Caco-2 (cell line): ENCODE measurements around the gene TMPRSS11A. TPM values are rescaled to one million over a fixed set of nuclear protein-coding genes. Genes with fewer than 3 reads are reported as not detected.

ENCODE experiments used
- BruUV-seq: library from RNA; stranded (reverse); fragments of 400-500 nt; replicated peaks from 2 replicates; lab custom pipeline; 2021; lab: Mats Ljungman, UMichigan
- CTCF ChIA-PET: fragments of 300-600 bp; sonication (Branson Sonifier 250); formaldehyde crosslinking; loops from one replicate; lab custom pipeline; 2022; ENCODE audit warnings: antibody characterized with exemption; lab: Charles Lee
- POLR2A ChIA-PET: fragments of 300-600 bp; sonication (Branson Sonifier 250); formaldehyde crosslinking; loops from one replicate; lab custom pipeline; 2022; ENCODE audit warnings: antibody characterized with exemption; lab: Charles Lee
- DNase-seq, 2 experiments: peaks; one replicate each; pipeline versions ENCODE4 v3.0.0 to v3.0.0-alpha.2; 2020 to 2022
- H3K27me3 ChIP-seq: replicated peaks from 2 replicates; pipeline ENCODE4 v1.6.0; 2011; ENCODE audit warnings: low read length; ENCODE audit not compliant: control insufficient read depth, insufficient read depth
- H3K36me3 ChIP-seq: 2 replicates; pipeline ENCODE4 v1.5.1; 2011; ENCODE audit warnings: low read length; ENCODE audit not compliant: control insufficient read depth, insufficient read depth
- H3K4me1 ChIP-seq: fragments of 250-450 bp; sonication (Bioruptor Pico); 2 replicates; pipeline ENCODE4 v1.5.1; 2020; ENCODE audit warnings: mild to moderate bottlenecking
- H3K4me3 ChIP-seq: 2 replicates; pipeline ENCODE4 v1.5.1; 2011; ENCODE audit warnings: low read depth, mild to moderate bottlenecking, control low read depth, low read length
- H3K9me3 ChIP-seq: fragments of 250-450 bp; sonication (Bioruptor Pico); 2 replicates; pipeline ENCODE4 v1.5.1; 2020; ENCODE audit warnings: mild to moderate bottlenecking, moderate library complexity
- H3K27ac Mint-ChIP-seq: one replicate; pipeline ENCODE4 v1.8.0; 2022; ENCODE audit warnings: mixed read lengths; ENCODE audit not compliant: unreplicated experiment
- H3K27me3 Mint-ChIP-seq: one replicate; pipeline ENCODE4 v1.8.0; 2022; ENCODE audit warnings: mixed read lengths; ENCODE audit not compliant: insufficient read depth, unreplicated experiment
- H3K36me3 Mint-ChIP-seq: one replicate; pipeline ENCODE4 v1.8.0; 2022; ENCODE audit warnings: mild to moderate bottlenecking, mixed read lengths; ENCODE audit not compliant: insufficient read depth, unreplicated experiment
- H3K4me1 Mint-ChIP-seq: one replicate; pipeline ENCODE4 v1.8.0; 2022; ENCODE audit warnings: low read depth, mixed read lengths; ENCODE audit not compliant: unreplicated experiment
- H3K4me3 Mint-ChIP-seq: one replicate; pipeline ENCODE4 v1.8.0; 2022; ENCODE audit warnings: mild to moderate bottlenecking, moderate library complexity, mixed read lengths; ENCODE audit not compliant: unreplicated experiment
- H3K9me3 Mint-ChIP-seq: one replicate; pipeline ENCODE4 v1.8.0; 2022; ENCODE audit warnings: mixed read lengths; ENCODE audit not compliant: unreplicated experiment
- CTCF ChIP-seq, 2 experiments: fragments of 200-600 bp in 1 of 2; IDR thresholded peaks; 1 replicate in 1 of 2; 2 replicates in 1 of 2; pipeline versions ENCODE4 v1.5.1 to v1.8.0; 2011 to 2022; ENCODE audit warnings: antibody characterized with exemption in 1 of 2, control low read depth in 1 of 2, inconsistent platforms in 1 of 2, low read depth in 1 of 2, low read length in 1 of 2, mild to moderate bottlenecking in 1 of 2, moderate library complexity in 1 of 2; ENCODE audit not compliant: insufficient read depth in 1 of 2, severe bottlenecking in 1 of 2, unreplicated experiment in 1 of 2
- intact Hi-C: fragments of 100-400 bp; cut with micrococcal nuclease; formaldehyde crosslinking; loops from one replicate; pipeline ENCODE4 v1.10.0; 2022; ENCODE audit not compliant: unreplicated experiment
- total RNA-seq: library from RNA; stranded (reverse); gene quantifications from 2 replicates; pipeline ENCODE4 v1.2.3, GENCODE V29; 2022

TMPRSS11A gene
- total RNA-seq, 1 experiment from 2014 or later, result not detected

- ChIA-PET POLR2A (no interaction called here), CTCF (no interaction called here)
- BruUV-seq, result no TSS peak
- H3K9me3 ChIP-seq, result no peaks in the 10 kb centered on the region
- Mint-ChIP-seq H3K4me1 (no peaks in the 10 kb centered on the region), H3K9me3 (peaks cover 3% of the 10 kb centered on the region), H3K27me3 (no peaks in the 10 kb centered on the region), H3K4me3 (no peak overlapping the region), H3K27ac (no peak overlapping the region), H3K36me3 (no peaks in the 10 kb centered on the region)
- H3K4me3 ChIP-seq, result no peak overlapping the region
- no peak for TF ChIP-seq CTCF (IDR thresholded peaks at IDR 0.05; ENCODE audit: insufficient read depth in 1 of 2, low read depth in 1 of 2, low read length in 1 of 2, severe bottlenecking in 1 of 2, unreplicated experiment in 1 of 2)
- intact Hi-C loops, result no loop called here
- H3K27me3 ChIP-seq, result no peaks in the 10 kb centered on the region
- no peaks in the 10 kb centered on the region for H3K4me1 ChIP-seq
- no peak for DNase-seq
- no peaks in the 10 kb centered on the region for H3K36me3 ChIP-seq
These were observed 17.2 kb upstream of the TMPRSS11A start for GRCh38 chr4:67980512-67980911.

- H3K4me1 ChIP-seq, result no peaks in the 10 kb centered on the region
- H3K27me3 ChIP-seq, result no peaks in the 10 kb centered on the region
- Mint-ChIP-seq H3K4me1 (no peaks in the 10 kb centered on the region), H3K9me3 (peaks cover 18% of the 10 kb centered on the region), H3K27ac (no peak overlapping the region), H3K36me3 (no peaks in the 10 kb centered on the region), H3K27me3 (no peaks in the 10 kb centered on the region), H3K4me3 (no peak overlapping the region)
- intact Hi-C loops, result no loop called here
- ChIA-PET CTCF (no interaction called here), POLR2A (no interaction called here)
- DNase-seq, result no peak
- no peaks in the 10 kb centered on the region for H3K36me3 ChIP-seq
- no TSS peak for BruUV-seq
- H3K4me3 ChIP-seq, result no peak overlapping the region
- no peak for TF ChIP-seq CTCF (IDR thresholded peaks at IDR 0.05; ENCODE audit: insufficient read depth in 1 of 2, low read depth in 1 of 2, low read length in 1 of 2, severe bottlenecking in 1 of 2, unreplicated experiment in 1 of 2)
- H3K9me3 ChIP-seq, result no peaks in the 10 kb centered on the region
These were observed 10.3 kb upstream of the TMPRSS11A start for GRCh38 chr4:67973608-67974007.

GRCh38 chr4:67954890-67955289, 8.4 kb downstream of the TMPRSS11A start:
- Histone ChIP-seq H3K4me3 (no peak overlapping the region), H3K4me1 (no peaks in the 10 kb centered on the region), H3K27me3 (no peaks in the 10 kb centered on the region), H3K36me3 (no peaks in the 10 kb centered on the region), H3K9me3 (no peaks in the 10 kb centered on the region)
- H3K36me3 Mint-ChIP-seq, result no peaks in the 10 kb centered on the region
- H3K4me1 Mint-ChIP-seq, result no peaks in the 10 kb centered on the region
- BruUV-seq, result no TSS peak
- H3K9me3 Mint-ChIP-seq, result no peaks in the 10 kb centered on the region
- intact Hi-C loops, result no loop called here
- DNase-seq, result no peak
- H3K4me3 Mint-ChIP-seq, result no peak overlapping the region
- TF ChIP-seq CTCF (IDR thresholded peaks at IDR 0.05; ENCODE audit: insufficient read depth in 1 of 2, low read depth in 1 of 2, low read length in 1 of 2, severe bottlenecking in 1 of 2, unreplicated experiment in 1 of 2), result no peak
- no peak overlapping the region for H3K27ac Mint-ChIP-seq
- ChIA-PET CTCF (no interaction called here), POLR2A (no interaction called here)
- peaks cover 3% of the 10 kb centered on the region for H3K27me3 Mint-ChIP-seq
